Putamen (tissue), 1 donor: Measurements from ENCODE around the gene YPEL4.

Experiments used
- DNase-seq: peaks from one replicate; pipeline ENCODE4 v3.0.0-alpha.2; 2016; ENCODE audit warnings: low spot score

Gene YPEL4

DNA sequence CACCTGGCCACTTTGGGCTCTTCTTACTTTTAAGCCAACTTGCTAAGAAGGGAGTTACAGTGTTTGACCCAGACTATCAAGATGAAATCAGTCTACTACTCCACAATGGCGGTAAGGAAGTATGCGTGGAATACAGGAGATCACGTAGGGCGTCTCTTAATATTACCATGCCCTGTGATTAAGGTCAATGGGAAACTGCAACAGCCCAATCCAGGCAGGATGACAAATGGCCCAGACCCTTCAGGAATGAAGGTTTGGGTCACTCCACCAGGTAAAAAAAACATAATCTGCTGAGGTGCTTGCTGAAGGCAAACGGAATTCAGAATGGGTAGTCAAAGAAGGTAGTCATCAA lies 1.0 kb upstream of the YPEL4 start:
- no peak for DNase-seq

DNA sequence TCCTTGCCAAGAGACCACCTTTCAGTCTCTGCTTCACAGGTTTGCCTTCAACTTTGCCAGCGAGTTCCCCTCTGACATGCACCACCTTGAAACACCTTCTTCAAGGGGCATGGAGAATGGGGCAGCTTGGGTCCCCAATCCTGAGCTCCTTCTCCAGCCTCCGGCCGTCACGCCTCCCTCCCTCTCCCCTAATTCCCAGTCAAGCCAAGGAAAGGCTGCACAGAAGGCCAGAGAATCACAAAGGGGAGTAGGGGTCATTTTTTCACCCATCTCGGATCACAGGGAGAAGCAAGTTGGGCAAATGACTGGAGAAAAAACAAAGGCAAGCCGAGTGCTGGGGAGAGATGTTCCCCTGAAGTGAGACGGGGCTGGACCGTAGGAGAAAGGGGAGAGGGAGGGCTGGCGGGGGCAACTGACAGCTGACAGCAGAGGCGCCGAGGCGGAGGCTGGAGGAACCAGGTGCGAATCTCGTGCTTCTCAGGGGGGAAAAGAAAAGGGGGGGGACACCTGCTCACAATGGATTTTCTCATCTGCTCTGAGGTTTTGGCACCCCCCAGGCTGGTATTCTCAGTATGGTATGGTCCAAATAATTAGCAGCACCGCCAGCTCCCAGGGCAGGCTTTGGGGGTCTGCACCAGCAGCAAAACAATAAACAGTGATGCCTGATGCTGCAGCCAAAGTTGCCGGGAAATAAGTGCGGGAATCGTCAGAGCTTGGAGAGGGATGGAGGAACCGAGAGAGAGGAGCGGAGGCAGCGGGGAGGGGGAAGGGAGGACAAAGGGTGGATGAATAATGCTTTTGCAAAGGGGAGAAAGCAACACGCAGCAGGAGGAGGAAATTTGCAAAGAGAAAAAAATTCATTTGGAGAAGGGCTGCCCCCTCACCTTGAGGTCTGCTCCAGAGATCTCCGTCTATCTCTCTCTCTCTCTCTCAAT lies 644 bp downstream of the YPEL4 start:
- DNase-seq: no peak

DNA sequence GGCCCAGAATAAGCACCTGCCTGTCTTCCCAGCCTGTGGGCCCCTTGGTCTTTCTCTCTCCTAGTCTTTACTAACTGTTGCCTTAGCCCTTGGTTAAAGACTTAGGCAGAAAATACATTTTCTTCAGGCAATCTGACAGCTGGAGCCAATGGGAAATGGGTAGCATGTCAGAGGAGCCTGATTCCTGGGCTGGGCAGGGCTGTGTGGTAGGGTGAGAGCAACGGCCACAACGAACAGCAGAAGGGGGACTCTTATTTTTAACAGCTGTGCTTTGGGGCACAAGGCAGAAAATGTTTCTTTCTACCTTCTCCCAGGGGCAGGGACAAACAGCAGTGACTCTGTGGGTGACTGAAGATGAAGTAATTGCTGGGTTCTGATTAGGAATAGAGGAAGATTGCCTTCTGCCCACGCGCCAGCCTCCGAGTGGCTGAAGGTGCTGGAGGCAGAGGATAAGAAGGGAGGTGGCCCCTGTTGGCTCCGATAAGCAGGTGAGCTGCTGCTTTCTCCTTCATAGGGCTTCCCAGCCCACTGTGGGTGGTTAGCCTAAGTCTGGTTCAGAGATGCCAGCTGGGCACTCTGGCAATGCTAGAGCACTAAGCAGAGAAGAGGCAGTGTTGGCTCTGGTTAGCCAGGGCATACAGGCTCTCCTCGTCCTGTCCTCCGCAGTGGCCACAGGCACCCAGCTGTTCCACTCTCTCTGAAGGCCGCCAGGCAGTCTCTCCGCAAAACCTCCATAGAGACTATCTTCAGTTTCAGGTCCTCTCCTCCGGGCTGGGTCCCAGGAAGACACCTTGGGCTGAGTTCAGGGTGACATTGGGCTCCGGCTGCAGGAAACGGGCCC lies 1.5 kb downstream of the YPEL4 start:
- no peak for DNase-seq

DNA sequence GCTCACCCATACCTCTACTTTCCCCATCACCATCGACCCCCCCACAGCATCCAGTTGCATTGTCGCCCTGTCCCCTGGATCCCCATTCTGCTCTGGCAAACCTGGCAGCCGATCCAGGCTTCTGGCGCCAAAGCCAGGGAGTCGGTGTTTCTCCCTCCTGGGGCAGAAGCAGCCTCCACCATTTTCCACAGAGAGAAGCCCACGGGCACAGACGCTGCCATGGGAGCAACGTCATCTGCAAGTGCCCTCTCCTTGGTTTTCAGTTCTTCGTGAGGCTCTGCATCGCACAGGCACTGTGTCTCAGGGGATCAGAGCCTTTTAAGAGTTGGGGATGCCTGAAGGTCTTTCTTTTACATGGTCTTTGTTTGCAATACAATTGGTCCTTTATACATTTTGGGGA lies 2.3 kb downstream of the YPEL4 start:
- no peak for DNase-seq

DNA sequence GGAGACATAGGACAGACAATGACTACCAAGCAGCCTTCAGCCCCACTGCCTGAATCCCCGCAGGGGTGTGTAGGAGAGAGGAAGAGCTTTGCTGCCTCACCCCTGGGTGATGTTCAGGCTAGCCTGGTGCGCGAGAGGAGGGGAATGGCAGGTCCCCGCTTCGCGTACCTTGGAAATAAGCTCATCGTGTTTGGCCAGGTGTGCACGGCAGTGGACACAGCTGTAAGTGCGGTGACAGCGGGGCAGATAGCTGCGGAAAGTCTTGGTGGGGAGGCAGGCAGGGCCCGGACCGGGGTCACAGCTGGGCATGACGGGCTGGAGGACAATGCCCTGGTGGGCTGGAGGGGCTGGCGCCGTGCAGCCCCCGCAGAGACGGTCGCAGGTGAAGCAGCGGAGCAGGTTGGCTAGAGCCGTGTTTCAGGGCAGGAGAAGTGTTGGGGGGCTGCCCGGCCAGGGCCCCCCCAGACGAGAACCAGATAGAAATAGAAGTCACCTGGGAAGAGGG lies 2.9 kb downstream of the YPEL4 start:
- no peak for DNase-seq

DNA sequence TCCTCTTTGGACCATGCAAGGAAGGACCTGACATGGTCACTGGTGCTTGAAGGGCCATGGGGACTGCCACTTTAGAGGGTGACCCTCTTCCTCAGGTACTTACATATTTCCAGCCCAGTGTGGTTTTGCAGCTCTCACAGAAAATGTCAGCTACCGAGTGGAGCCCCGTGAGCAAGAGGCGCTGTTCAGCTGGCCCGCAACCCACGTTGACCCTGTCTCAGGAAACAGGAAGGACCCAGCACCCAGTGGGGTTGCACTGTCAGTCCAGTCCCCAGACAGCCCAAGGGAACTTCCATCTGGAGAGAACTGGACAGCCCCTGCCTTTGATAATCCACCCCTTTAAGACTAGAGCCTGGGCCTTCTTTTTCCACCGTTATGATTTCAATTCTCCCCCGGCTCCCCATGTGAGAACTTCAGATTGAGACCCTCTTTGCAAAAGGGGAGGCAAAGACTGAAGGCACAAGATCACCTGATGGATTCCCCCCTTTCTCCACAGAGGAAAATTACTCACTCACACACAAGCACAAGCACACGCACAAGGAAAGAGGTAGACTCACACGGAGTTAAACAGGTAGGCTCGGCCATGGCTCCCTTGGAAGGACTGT lies 3.4 kb downstream of the YPEL4 start:
- no peak for DNase-seq

DNA sequence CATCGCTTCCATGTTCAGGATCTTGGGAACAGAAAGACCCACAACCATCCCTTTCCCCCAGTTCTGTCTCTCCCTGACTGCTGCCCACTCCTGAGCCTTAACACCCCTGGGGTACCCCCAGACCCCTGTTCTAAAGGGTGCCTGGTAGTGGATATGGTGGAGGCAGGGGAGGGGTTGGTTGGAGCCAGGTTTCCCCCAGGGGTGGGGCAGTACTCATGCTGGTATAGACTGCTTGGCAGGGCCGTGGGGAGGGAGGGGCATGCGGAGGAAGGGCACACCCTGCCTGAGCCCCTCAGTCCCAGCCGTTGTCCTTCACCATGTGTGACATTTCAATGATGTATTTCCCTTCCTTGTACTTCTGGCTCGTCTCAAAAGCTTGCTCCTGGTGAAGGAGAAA lies 4.0 kb downstream of the YPEL4 start:
- DNase-seq: no peak

DNA sequence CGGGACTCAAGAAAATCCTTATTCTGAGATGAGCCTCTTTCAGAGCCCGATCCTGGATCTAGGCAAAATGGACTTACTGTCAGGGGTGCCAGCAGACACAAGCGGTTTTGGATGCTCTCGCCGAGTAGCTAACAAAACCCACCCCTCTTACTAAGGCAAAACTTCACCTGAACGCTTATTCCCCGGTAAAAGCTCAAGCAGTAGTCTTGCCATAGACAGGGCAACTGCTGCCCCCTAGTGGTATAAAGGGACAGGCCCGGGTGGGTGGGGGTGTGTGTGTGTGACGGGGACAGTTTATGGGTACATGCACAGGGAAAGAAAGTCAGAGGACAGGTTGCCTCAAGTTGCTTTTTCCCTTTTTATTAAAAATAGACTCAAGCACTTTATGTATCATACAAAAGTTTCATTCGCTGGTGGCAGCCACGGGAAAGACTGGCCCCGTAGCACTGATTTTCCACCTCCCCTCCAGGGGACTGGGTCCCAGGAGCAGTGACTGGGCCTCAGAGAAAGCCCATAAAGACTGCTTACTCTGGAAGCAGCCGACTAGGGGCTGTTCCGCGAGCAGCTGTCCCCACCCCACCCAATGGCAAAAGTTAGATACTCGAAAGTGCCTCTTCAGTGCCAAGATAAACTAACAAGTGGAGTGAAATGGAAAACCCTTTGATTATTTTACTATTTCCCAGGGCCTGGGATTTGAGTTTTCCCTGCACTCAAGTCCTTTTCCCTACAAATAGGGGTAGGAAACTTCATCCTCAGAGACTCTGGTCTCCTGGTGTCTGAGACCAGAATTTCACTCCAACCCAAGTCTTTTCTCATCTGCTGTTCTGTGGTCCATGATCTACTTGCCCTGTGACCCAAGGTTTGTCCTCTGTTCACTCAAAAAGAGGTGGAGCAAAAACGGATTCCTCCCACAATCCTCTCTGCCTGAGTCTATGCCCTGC lies 4.7 kb downstream of the YPEL4 start:
- no peak for DNase-seq

DNA sequence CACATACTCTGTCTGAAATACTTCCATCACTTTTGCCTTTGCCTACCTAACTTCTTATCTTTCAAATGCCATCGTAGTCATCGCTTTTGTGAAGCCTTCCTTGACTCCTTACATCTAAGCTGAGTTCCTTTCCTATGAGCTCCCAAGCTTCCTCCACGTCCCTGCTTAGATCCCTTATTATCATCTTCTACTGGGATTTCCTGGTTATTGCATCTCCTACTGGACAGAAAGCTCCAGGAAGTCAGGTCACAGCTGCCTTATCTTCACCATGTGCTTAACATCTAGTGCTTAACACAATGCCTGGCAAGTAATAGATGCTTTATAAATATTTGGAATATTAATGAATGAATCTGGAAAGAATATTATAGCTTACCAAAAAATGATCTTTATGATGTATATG lies 5.9 kb downstream of the YPEL4 start:
- no peak for DNase-seq

DNA sequence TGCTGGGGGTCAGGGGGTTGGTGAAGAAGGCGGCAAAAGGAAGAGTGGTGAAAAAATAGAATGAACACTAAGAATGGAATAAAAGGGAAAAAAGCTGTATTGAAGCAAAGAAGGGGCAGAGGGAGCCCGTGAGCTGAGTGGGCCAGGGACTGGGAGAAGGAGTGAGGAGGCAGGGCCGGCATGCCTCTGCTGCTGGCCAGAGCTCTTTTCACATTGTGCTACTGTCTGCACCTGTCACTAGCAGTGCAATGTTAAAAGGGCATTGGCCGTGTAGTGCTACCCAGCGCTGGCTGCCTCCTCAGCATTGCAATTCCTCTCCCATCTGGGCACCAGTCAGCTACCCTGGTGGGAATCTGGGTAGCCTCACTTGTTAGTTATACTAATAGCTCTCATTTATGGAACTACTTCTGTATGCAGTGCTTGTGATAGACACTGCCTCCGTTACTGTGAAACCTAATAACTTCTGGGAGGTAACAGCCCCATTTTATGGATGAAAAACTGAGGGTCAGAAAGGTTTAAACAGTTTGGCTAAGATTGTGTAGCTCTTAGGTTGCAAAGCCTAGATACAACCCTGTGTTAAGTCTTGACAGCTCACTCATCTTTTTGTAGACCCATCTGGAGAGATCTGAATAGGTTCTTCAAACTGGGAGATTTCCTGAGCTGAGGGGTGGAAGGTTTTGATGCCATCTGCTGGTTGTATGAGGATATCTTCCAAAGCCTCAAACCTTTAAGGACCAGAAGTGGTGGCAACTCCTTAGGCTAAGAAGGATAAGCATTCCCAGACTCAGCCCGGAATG lies 8.5 kb downstream of the YPEL4 start:
- DNase-seq: peak; percentile 43

DNA sequence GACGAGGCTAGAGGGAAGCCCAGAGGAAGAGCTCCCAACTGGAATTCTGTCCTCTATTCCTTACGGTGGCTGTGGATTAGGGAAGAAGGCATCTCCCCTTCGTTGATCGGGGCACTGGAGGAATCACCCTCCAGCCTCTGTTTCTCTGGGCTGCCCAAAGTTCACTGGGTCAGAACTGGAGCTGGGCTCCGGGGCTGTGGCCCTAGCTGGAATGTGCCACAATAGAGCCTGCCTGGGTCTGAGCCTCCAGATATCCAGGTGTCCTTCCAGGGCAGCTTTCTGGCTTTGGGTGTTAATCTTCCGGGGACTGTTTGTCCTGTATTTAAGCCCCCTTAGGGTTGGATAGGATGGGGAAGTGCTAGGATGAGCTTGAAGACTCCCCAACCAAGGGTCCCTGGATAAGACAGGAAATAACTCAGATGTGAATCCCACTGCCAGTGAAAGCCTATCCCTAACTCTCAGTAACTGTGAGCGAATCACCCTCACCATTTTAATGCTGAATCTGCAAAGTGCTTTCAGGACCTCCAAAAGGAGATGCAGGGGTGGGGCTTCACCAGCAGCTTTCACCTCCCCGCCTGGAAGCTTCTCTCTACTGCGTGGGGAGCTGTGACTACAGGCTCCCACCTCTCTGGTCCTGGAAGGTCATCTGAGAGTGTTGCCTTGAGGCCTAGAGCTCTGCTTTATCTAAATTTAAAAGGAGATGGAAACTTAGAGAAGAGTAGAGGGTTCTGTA lies 9.5 kb downstream of the YPEL4 start:
- DNase-seq: no peak

DNA sequence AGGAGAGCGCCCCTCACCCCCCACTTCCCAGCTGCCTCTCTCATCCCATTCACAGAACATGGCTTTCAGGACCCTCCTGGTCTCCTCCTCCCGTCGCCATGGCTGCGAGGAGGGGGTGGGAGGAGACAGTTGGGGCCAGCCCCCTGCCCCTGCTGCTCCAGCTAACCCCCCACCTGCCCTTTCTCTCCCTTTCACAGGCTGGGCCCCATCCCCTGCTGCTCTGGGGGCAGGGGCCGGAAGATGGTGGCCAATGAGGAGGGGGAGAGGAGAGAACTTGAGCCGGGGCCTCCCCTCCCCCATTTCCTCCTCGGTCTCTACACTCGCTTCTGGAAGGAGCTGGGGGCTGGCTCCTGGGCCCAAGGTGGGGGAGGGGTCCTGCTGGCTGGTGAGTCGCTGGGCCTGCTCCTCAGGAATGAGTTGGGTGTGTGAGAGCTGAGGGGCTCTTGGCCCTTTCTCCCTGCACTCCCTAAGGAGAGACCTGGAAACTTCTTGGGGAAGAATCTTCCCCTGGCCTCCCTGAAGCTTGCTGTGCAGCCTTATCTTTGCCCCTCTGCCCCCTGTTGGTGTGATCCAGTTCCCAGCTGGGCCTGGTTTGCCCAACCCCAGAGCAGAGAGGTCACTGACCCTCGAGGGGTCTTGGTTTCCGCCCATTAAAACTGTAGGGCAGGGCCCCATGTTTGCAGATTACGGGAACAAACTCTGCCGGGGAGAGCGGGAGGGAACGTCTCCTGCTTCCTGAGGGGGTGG lies 10.2 kb downstream of the YPEL4 start:
- no peak for DNase-seq

DNA sequence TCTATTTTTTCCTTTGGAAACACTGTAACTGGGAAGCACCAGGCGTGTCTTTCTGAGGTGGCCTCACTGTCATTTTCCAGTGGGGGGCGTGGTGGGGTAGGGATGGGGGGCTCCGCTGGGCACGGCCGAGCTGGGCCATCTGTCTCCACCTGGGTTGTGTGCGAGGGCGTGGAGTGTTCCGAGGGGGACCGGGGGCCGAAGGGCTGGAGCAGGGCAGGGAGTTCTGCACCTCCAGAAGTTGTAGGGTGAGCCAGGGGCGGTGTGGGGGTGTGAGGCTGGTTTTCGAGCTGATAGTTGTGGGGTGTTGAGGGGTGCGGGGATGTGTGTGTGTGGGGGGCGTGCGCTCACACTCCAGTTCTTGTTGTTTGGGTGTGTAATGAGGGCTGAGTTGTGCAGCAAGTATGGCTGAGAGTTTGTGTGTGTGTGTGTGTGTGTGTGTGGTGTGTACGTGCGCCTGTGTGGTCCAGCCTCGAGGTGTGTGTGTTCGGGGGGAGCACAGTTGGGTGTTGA lies 10.8 kb downstream of the YPEL4 start:
- DNase-seq: no peak

DNA sequence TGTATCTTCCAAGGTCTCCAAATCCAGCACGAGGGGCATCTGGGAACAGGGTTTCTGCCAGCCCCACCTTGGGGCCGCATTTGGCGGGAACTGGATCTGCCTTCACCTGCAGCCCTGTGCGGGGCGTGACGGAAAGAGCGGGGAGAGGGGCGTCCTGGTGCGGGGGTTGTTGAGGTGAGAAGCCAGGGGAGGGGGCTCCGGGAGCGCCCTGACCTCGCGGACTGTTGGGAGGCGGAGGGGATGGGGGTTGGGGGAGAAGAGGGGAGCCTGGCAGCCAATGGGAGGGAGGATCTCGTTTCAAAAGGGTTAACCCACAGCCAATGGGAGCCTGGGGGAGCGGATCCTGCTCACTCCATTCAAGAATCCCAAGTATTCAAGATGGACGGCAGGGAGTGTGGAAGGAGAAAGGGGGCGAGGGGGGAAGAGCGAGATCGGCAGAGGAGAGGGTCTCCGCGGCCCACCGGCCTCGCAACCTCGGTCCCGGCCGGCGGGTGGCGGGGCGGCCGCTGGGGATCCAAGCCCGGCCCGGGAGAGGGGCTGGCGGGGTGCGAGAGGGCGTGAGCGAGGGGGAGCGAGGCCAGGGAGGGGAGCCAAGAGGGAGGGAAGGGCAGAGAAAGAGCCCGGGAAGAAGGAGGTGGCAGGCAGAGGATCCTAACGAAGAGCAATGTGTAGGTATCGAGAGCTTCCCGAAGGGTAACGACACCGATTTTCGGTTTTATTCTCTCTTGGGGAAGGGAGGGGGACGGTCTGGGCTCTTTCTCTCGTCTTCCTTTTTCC lies 11.5 kb downstream of the YPEL4 start:
- DNase-seq: peak; percentile 73

DNA sequence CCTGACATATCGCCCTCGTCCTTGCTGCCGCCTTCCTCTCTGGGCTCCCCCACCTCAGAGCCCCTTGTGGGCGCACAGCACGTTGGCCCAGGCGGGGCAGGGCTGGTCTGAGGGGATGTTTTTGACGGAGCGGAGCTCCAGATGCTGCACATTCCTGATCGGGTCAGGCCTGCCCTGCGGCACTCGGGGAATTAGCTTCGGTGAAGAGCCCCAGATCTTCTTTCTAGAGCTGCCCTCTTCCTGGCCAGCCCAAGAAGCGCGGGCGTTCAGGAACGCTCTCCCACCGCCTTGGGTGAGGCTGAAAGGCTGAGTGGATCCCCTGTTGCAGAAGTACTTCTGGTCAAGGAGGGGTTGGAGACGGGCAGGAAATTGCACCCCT lies 12.1 kb downstream of the YPEL4 start:
- DNase-seq: no peak

DNA sequence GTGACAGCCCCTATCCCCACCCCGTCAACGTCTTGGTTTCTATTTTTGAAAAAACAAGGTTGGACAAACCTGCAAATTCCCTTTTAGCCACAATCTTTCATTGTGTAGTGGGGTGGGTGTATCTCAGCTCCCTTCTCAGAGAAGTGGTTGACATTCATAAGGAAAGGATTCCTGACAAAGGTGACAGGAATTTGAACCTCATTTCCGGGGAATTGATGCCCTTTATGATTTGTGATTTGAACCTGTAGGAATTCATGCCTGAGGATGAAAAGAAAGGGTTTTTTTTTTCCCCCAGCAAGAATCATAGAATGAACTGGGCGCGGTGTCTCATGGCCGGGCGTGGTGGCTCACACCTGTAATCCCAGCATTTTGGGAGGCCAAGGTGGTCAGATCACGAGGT lies 14.5 kb downstream of the YPEL4 start:
- DNase-seq: no peak

DNA sequence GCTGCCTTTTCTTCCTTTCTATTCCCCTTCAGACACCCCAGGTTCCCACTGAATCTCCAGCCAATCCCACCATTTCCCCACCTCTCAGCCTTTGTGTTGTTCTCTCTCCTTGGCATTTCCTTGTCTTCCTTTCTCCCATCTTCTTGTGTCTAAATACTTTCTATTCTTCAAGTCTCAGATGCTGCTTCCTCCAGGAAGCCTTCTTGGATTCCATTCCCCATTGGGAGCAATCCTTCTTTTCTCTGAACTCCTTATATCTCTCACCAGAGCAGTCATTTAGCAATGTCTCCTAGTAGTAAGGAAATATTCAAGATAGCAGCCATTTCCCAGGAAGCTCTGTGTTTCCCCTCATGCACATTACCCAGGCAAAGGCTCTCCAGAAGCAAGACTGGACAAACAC lies 15.4 kb downstream of the YPEL4 start:
- DNase-seq: no peak

DNA sequence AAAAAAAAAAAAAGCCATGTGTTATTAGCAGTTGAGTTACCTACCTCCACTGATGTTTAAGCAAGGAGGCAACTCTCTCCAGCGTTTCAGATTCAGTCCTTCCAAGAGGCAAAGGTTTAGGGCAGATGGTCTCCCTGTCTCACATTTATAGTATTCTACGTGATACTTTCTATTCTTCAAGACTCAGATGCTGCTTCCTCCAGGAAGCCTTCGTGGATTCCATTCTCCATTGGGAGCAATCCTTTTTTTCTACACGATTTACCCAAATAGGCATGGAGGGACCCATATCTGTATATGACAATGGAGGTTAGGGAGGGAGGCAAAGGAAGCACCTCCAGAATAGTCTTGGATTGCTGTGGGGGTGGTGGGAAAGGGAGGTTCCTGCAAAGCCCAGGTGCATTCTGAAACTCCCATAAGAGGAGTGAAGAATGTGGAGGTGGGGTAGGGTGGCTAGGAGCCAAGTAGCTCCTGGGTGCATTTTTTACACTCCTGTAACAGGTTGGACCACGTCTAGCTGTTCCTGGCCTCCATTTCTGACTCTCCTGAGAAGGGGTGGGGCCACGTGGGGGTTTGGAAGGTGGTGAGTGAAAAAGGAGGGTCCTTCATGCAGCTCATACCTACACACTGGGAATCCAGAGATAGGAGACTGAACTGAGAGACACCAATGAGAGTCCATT lies 16.2 kb downstream of the YPEL4 start:
- no peak for DNase-seq
